ENCODE data around the gene GALNT11.

GALNT11 gene

DNA sequence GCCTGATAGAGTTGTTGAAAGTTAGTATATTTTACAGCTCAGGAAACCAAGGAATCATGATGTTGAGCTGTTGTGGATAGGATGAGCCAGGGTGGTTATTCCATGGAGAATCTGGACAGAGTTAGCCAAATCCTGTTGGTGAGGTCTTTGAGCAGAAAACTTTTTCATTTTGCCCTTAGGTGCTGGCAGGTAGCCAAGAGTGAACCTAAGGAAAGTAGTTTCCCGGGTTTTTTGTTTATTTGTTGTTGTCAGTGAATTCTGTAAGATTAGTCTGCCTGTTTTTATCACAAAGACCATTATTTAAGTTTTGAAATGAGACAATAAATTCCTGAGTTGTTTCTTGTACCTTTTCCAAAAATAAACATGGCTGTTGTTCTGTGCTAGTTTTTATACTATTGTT lies 61.0 kb downstream of the GALNT11 start:
- TF ChIP-seq, protein P1, sequence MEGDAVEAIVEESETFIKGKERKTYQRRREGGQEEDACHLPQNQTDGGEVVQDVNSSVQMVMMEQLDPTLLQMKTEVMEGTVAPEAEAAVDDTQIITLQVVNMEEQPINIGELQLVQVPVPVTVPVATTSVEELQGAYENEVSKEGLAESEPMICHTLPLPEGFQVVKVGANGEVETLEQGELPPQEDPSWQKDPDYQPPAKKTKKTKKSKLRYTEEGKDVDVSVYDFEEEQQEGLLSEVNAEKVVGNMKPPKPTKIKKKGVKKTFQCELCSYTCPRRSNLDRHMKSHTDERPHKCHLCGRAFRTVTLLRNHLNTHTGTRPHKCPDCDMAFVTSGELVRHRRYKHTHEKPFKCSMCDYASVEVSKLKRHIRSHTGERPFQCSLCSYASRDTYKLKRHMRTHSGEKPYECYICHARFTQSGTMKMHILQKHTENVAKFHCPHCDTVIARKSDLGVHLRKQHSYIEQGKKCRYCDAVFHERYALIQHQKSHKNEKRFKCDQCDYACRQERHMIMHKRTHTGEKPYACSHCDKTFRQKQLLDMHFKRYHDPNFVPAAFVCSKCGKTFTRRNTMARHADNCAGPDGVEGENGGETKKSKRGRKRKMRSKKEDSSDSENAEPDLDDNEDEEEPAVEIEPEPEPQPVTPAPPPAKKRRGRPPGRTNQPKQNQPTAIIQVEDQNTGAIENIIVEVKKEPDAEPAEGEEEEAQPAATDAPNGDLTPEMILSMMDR (IDR thresholded peaks at IDR 0.05): no peak
- no peak overlapping the region for H3K27ac ChIP-seq
- peaks cover 6% of the 10 kb centered on the region for H3K9me3 ChIP-seq
- H3K4me3 ChIP-seq (ENCODE audit: low read depth in 1 of 2, low read length in 1 of 2): no peak overlapping the region
- H3K4me1 ChIP-seq (ENCODE audit: control insufficient read depth in 1 of 2, insufficient read depth in 1 of 2, low read depth in 1 of 2, low read length in 1 of 2): no peaks in the 10 kb centered on the region
- H3K36me3 ChIP-seq: no peaks in the 10 kb centered on the region
- H3K27me3 ChIP-seq: no peaks in the 10 kb centered on the region

- Histone ChIP-seq H3K27me3 (no peaks in the 10 kb centered on the region), H3K9me3 (peaks cover 6% of the 10 kb centered on the region), H3K4me1 (ENCODE audit: control insufficient read depth in 1 of 2, insufficient read depth in 1 of 2, low read depth in 1 of 2, low read length in 1 of 2) (no peaks in the 10 kb centered on the region), H3K36me3 (no peaks in the 10 kb centered on the region), H3K27ac (no peak overlapping the region), H3K4me3 (ENCODE audit: low read depth in 1 of 2, low read length in 1 of 2) (no peak overlapping the region)
- TF ChIP-seq, protein P1 (IDR thresholded peaks at IDR 0.05): no peak
Observed at GRCh38 chr7:152089183-152089582, 63.7 kb downstream of the GALNT11 start.

DNA sequence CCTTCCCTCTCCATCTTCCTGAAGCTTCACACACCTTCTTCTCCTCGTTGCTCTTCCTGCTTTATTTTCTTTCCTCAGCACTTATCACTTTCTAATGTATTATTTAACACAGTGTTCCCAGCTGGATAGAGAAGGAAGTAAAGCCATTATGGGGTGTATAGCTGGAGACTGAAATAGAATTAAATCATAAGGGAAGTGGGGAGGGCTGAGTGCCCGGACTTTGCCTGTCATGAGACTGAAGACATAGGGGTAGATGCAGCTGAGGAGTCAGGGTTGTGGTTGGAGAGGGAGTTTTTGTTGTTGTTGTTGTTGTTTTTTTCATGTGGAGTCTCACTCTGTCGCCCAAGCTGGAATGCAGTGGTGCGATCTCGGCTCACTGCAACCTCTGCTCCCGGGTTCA lies 65.3 kb downstream of the GALNT11 start:
- Histone ChIP-seq H3K4me3 (ENCODE audit: low read depth in 1 of 2, low read length in 1 of 2) (no peak overlapping the region), H3K27ac (no peak overlapping the region), H3K9me3 (peaks cover 6% of the 10 kb centered on the region), H3K4me1 (ENCODE audit: control insufficient read depth in 1 of 2, insufficient read depth in 1 of 2, low read depth in 1 of 2, low read length in 1 of 2) (no peaks in the 10 kb centered on the region), H3K27me3 (no peaks in the 10 kb centered on the region), H3K36me3 (no peaks in the 10 kb centered on the region)
- TF ChIP-seq, protein P1 (IDR thresholded peaks at IDR 0.05): no peak

- Histone ChIP-seq H3K36me3 (no peaks in the 10 kb centered on the region), H3K9me3 (peaks cover 6% of the 10 kb centered on the region), H3K4me1 (ENCODE audit: control insufficient read depth in 1 of 2, insufficient read depth in 1 of 2, low read depth in 1 of 2, low read length in 1 of 2) (no peaks in the 10 kb centered on the region), H3K4me3 (ENCODE audit: low read depth in 1 of 2, low read length in 1 of 2) (no peak overlapping the region), H3K27me3 (no peaks in the 10 kb centered on the region), H3K27ac (no peak overlapping the region)
- TF ChIP-seq, protein P1 (IDR thresholded peaks at IDR 0.05): no peak
Observed at GRCh38 chr7:152093717-152094116, 68.2 kb downstream of the GALNT11 start.

DNA sequence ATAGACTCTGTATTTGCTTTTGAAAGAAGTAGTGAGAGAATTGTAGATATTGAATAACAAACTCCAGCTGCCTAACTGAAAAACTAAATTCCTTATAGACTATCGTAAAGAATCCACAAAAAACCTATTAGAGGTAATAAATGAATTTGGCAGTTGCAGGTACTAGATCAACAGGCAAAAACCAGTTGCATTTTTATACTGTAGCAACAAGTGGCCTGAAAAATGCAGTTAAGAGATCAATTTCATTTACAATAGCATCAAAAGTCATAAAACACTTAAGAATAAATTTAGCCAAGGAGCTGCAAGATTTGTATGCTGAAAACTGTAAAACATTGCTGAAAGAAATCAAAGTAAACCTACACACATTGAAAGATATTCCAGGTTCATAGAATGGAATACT lies 70.3 kb downstream of the GALNT11 start:
- Histone ChIP-seq H3K9me3 (no peaks in the 10 kb centered on the region), H3K4me3 (ENCODE audit: low read depth in 1 of 2, low read length in 1 of 2) (no peak overlapping the region), H3K27me3 (no peaks in the 10 kb centered on the region), H3K27ac (no peak overlapping the region), H3K4me1 (ENCODE audit: control insufficient read depth in 1 of 2, insufficient read depth in 1 of 2, low read depth in 1 of 2, low read length in 1 of 2) (no peaks in the 10 kb centered on the region), H3K36me3 (peaks cover 1% of the 10 kb centered on the region)
- TF ChIP-seq, protein P1 (IDR thresholded peaks at IDR 0.05): no peak

GRCh38 chr7:152097330-152097729 lies 71.9 kb downstream of the GALNT11 start:
- TF ChIP-seq, protein P1 (IDR thresholded peaks at IDR 0.05): no peak
- no peaks in the 10 kb centered on the region for H3K4me1 ChIP-seq (ENCODE audit: control insufficient read depth in 1 of 2, insufficient read depth in 1 of 2, low read depth in 1 of 2, low read length in 1 of 2)
- H3K27ac ChIP-seq: no peak overlapping the region
- no peaks in the 10 kb centered on the region for H3K27me3 ChIP-seq
- H3K4me3 ChIP-seq (ENCODE audit: low read depth in 1 of 2, low read length in 1 of 2): no peak overlapping the region
- peaks cover 8% of the 10 kb centered on the region for H3K36me3 ChIP-seq
- H3K9me3 ChIP-seq: no peaks in the 10 kb centered on the region

Data from neutrophil (primary cell).